H7 (cell line): ENCODE results near the gene SCYGR3. TPM values are rescaled to one million over a fixed set of nuclear protein-coding genes. Genes with fewer than 3 reads are reported as not detected.

ENCODE experiments used
- total RNA-seq: library from RNA; depleted of rRNA; stranded (reverse); fragments of >200 nt; shearing (Covaris generic); gene quantifications from 2 replicates; pipeline ENCODE4 v1.2.3, GENCODE V29; 2014; rRNA removed

SCYGR3 gene
- total RNA-seq, 1 experiment from 2014 or later: not detected

Other genes with a start within 250 kb of the SCYGR3 start
- not detected in 2 replicates for gene TM4SF20, start 235.5 kb downstream of the SCYGR3 start, total RNA-seq
- gene SCYGR1, start 226.9 kb downstream of the SCYGR3 start, total RNA-seq: not detected in 2 replicates
- gene AGFG1, start 142.7 kb downstream of the SCYGR3 start, total RNA-seq: 94.3 and 116 TPM in 2 replicates
- not detected in 2 replicates for gene SCYGR2, start 15.9 kb downstream of the SCYGR3 start, total RNA-seq
- not detected in 2 replicates for gene SCYGR4, start 2.7 kb upstream of the SCYGR3 start, total RNA-seq
- not detected in 2 replicates for gene SCYGR5, start 52.0 kb upstream of the SCYGR3 start, total RNA-seq
- 1.1 and 1.7 TPM in 2 replicates for gene SLC19A3, start 103.2 kb upstream of the SCYGR3 start, total RNA-seq
- not detected in 2 replicates for gene SCYGR6, start 109.9 kb upstream of the SCYGR3 start, total RNA-seq
- not detected in 2 replicates for gene SCYGR7, start 113.5 kb upstream of the SCYGR3 start, total RNA-seq
- not detected in 2 replicates for gene SCYGR8, start 131.1 kb upstream of the SCYGR3 start, total RNA-seq
- gene CCL20, start 199.0 kb upstream of the SCYGR3 start, total RNA-seq: not detected in 2 replicates